Cerebellar cortex (tissue), 1 donor: ENCODE measurements around the gene ELOF1.

Experiments used
- DNase-seq: peaks from one replicate; pipeline ENCODE4 v3.0.0-alpha.2; 2015; ENCODE audit warnings: low spot score

Gene ELOF1

DNA sequence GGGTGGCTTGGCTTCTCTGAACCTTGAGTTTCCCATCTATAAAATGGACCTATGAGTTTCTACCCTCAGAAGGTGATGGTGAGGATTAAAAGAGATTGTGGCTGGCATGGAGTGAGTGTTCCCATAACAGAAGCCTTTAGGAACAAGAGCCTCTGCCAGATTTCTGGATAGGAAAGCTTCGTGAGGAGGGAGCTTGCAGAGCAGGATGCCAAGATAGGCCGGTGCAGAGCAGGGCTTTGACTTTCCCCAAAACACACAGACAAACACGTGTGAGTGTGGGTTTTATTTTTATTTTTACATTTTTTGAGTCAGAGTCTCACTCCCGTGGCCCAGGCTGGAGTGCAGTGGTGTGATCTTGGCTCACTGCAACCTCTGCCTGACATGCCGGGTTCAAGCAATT is 24.1 kb downstream of the ELOF1 start:
- DNase-seq, result no peak

GRCh38 chr19:11534538-11534937 is 24.5 kb downstream of the ELOF1 start:
- no peak for DNase-seq

GRCh38 chr19:11530432-11530831 is 28.6 kb downstream of the ELOF1 start:
- DNase-seq, result peak; percentile 98

DNA sequence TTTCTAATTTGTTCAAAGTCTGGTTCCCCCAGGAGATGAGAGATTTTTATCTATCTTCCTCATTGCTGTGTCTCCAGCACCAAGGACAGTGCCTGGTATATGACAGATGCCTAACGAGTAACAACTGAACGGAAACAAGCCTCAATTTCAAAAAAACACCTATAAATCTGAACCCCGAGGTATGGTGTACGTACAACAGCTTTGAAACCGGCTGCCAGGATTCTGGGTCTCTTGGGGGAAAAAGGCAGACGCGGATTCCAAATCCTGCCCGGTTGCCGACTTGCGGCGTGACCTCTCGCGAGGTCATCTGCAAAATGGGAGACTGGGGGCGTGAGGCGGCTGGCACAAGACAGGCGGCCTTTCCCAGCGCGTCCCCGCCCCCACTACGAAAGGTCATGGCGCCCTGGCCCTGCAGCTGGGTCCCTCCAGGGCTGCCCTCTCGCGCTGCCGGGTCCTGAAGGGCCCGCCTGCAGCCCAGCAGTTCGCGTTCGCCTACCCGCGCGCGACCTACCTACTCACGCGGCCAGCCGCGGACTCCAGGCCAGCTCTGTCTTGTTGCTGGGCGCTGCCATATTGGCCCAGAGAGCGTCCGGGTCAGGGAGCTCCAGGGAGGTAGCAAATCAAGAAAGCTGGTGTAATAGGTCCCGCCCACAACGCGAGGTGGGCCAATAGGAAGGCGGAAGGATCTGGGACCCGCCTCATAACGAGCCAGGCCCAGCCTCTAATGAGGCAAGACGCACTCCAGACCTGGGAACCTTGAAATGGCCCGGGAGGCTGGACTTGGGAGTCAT is 30.3 kb downstream of the ELOF1 start, which contains the start of gene ECSIT:
Gene ECSIT (minus strand): TSS at position 584 of the 791 bp plus-strand sequence. CDS start 9,964 bp downstream, outside the sequence.
- peak; percentile 100 for DNase-seq

DNA sequence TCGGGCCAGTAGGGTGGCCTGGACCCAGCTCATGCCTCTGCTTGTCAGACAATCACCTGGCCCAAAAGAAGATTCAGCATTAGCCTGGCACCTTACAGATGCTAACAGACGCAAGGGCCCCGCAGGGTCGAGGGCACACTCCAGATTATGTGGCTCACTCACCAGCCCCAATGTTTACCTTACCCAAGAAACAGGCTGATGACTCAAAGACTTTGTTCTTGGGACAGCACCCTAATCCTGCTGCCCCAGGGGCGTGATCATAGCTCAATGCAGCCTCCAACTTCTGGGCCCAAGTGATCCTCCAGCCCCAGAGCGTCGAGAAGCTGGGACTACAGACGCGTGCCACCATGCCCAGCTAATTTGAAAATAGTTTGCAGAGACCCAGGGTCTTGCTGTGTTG is 39.9 kb downstream of the ELOF1 start:
- no peak for DNase-seq

DNA sequence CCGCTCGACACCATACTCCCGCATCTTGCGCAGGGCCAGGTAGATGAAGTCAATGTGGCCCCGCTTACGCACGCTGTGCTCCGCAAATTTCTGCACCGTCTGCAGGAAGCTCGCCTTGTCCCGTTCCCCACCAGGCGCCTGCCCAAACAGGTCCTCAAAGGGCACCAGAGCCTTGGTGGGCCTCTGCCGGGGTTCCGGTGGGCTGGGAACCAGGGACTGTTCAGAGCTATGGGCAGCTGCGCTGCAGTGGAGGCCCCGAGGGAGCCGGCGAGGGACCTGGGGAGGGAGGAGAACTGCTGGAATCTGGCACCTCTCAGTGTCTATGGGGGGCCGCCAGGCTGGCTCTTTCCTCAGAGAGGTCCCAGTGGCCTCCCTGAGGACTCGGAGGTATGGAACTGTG is 45.1 kb downstream of the ELOF1 start:
- no peak for DNase-seq

DNA sequence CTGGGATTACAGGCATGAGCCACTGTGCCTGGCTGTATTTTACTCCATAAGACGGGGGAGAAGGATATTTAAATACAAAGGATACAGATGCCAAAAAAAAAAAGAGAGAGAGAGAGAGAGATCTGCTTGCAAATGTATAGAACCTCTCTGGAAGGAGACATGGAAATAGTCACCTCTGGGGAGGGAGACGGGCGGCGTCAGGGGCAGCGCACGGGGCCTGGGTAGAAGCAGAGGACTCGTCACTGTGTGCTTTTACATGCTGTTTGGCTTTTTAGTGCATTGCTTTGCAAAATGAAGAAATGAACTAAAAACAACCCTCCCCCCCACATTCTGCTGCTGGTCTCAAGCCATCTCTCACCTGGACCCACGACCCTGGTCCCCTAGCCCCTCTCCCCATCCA is 48.6 kb downstream of the ELOF1 start:
- no peak for DNase-seq

- no peak for DNase-seq
Measured at GRCh38 chr19:11507370-11508078, 51.5 kb downstream of the ELOF1 start.

DNA sequence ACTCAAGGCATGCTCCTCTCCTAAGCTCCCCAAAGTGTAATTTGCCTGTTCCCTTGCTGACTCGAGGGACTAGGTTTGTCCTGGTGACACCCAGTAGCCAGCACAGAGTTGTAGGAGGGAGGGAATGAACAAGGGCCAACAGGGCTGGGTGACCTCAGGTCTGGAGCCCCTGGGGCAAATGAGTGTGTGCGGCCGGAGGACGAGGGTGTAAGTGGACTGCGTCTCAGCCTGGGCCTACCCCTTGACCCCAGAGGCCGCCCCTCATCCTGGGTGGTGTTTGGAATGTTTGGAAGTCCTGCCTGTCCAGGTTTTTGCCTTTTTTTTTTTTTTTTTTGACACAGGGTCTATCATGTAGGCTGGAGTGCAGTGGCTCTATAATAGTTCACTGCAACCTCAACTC is 52.1 kb downstream of the ELOF1 start:
- DNase-seq, result no peak

GRCh38 chr19:11506101-11506555 is 52.9 kb downstream of the ELOF1 start:
- no peak for DNase-seq

GRCh38 chr19:11505504-11506100 is 53.4 kb downstream of the ELOF1 start, which contains the start of gene ZNF653:
Gene ZNF653, minus strand, starts transcription at chr19:11505839. Its CDS starts 53 bp downstream, at chr19:11505786.
- peak; percentile 92 for DNase-seq

DNA sequence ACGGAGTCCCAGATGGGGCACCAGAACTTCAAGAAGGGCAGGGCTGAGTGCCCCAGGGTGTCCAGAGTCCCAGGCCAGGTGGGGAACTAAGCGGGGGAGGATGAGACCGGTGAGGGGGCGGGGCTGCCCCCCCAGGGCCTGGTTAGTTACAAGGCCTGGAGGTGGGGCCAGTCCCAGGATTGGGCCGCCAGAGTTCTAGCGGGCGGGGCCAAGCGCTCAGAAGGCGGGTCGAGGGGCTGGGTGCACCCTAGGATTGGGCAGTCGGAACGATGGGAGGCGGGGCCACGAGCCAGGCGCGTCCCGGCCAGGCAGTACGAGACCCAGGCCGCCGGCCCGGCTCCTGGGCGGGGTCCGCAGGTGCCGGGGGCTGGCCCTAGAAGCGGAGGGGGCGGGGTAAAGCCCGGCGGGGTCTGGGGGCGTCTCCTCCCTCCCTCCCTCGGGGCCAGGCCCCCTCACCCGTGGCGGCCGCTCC is 54.0 kb downstream of the ELOF1 start:
- DNase-seq, result peak; percentile 98

DNA sequence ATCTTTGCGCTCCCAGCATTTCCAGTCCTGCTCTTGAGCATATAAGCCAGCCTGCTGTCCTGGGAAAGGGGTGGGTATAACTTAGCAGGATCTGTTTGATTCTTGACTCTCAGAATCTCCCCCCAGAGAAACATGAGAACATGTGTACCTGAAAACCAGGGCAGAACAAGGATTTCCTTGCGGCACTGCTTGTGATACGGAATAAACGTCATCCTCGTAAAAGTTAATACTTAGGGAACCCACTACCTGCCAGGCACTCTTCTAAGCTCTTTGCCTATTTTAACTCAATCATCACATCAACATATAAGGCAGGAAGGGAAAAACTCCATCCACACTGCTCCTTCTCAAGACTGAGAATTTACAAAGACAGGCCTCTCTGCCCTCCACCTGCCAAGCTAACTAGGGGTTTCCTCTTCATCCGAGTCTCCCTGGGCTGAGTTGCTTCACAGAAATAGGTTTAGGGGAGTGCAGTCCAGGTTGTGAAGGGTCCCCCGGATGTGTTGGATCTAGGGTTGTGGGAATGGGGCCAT is 54.5 kb downstream of the ELOF1 start:
- no peak for DNase-seq
